Bronchial epithelial cell (primary cell): ENCODE measurements around the gene EML3. TPM values are rescaled to one million over a fixed set of nuclear protein-coding genes. Genes with fewer than 3 reads are reported as not detected.

Experiments
- DNase-seq: peaks from one replicate; pipeline ENCODE4 v3.0.0-alpha.2; 2010; ENCODE audit warnings: low read depth
- FAIRE-seq: peaks from 2 replicates; lab custom pipeline; 2011; peaks lifted over from hg19 to GRCh38; lab: Jason Lieb, UNC
- H3K27me3 ChIP-seq: 2 replicates; pipeline ENCODE4 v1.5.1; 2011; ENCODE audit warnings: low read length; ENCODE audit not compliant: control insufficient read depth, insufficient read depth
- H3K36me3 ChIP-seq: 2 replicates; pipeline ENCODE4 v1.5.1; 2011; ENCODE audit warnings: low read length; ENCODE audit not compliant: control insufficient read depth, insufficient read depth
- H3K4me3 ChIP-seq: 2 replicates; pipeline ENCODE4 v1.5.1; 2011; ENCODE audit warnings: mild to moderate bottlenecking, low read depth, low read length, control low read depth
- total RNA-seq: library from RNA; depleted of rRNA; stranded (reverse); fragments of >200 nt; gene quantifications from 2 replicates; pipeline ENCODE4 v1.2.1, GENCODE V29; 2014
- TF ChIP-seq, protein P1 (sequence below): IDR thresholded peaks from 2 replicates; pipeline ENCODE4 v1.5.1; 2011; ENCODE audit warnings: mild to moderate bottlenecking, moderate library complexity, low read length, control low read depth, inconsistent platforms; ENCODE audit not compliant: insufficient read depth, severe bottlenecking

Gene EML3
- total RNA-seq, 1 donor from 2014 or later: 10.0 TPM

DNA sequence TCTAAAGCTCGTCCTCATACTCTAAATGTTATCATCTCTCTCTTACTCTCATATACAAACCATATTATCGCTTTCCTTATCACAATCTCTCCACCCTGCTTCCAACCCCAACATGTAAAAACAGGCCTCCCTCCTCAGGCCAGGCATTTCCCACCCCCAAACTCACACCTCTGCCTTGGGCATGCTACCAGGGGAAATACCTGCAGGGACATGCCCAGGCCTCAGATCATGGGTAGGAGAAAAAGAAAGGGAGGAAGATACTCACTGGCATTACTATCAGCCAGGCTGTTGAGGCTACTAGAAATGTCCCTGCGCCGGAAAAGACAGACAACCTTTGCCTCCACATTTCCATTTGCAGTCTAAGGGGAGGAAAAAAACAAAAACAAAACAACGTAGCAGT, 12.7 kb downstream of the EML3 start:
- peak; percentile 97 for DNase-seq
- Histone ChIP-seq H3K36me3 (peaks cover 19% of the 10 kb centered on the region), H3K4me3 (peak overlapping the region; percentile 91), H3K27me3 (no peaks in the 10 kb centered on the region)
- TF ChIP-seq, protein P1, sequence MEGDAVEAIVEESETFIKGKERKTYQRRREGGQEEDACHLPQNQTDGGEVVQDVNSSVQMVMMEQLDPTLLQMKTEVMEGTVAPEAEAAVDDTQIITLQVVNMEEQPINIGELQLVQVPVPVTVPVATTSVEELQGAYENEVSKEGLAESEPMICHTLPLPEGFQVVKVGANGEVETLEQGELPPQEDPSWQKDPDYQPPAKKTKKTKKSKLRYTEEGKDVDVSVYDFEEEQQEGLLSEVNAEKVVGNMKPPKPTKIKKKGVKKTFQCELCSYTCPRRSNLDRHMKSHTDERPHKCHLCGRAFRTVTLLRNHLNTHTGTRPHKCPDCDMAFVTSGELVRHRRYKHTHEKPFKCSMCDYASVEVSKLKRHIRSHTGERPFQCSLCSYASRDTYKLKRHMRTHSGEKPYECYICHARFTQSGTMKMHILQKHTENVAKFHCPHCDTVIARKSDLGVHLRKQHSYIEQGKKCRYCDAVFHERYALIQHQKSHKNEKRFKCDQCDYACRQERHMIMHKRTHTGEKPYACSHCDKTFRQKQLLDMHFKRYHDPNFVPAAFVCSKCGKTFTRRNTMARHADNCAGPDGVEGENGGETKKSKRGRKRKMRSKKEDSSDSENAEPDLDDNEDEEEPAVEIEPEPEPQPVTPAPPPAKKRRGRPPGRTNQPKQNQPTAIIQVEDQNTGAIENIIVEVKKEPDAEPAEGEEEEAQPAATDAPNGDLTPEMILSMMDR: no peak
- no peak for FAIRE-seq

DNA sequence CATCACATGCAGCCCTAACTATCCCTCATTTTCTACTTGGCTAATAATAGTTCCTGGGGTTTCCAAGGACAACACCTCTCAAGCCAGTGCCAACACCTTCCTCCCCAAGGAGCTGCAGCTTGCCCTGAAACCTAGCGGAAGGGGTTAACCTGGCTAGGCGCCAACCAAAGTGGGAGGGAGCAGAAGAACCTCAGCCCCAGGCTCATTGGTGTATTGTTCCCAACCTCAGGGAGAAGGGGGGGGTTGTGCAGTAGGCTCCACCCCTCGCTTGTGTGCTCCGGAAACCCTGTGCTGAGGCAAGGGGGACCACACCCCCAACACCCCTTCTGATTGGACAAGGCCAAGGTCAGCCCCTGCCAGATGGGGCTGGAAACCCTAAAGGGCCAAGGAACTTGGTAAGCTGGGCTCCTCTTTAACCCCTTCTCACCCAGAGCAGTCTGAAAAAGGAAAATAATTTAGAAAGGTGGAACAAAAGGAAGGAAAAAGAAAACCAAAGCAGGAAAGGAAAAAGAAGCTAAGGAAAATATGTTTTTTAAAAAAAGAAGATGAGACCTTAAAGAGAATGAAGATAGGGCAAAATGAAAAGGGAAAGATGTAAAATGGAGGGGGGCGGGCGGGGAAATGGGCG, 13.4 kb downstream of the EML3 start:
- peak; percentile 95 for DNase-seq
- Histone ChIP-seq H3K27me3 (no peaks in the 10 kb centered on the region), H3K36me3 (peaks cover 17% of the 10 kb centered on the region), H3K4me3 (peak overlapping the region; percentile 91)
- FAIRE-seq: no peak
- TF ChIP-seq, protein P1: no peak

DNA sequence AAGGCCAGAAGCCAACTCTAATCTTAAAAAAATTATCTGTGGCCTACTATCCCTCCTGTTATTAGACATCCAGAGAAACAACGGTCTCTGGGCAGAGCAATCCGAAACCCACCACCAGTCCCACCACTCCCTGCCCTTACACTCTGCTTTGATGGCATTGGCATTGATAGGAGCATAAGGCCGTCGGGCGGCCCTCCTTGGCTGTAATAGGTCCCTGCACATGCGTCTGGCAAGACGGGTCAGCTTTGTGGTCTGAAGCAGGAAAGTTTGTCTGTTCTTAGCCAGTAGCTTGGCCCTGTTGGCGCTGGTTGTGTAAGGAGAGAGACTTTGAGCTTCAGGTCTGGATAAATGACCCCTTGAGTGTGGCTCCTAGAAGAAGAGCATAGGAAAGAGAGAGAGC, 17.5 kb downstream of the EML3 start:
- H3K4me3 ChIP-seq: no peak overlapping the region
- TF ChIP-seq, protein P1: no peak
- DNase-seq (no peak), FAIRE-seq (no peak)
- no peaks in the 10 kb centered on the region for H3K27me3 ChIP-seq
- H3K36me3 ChIP-seq: peaks cover 22% of the 10 kb centered on the region

DNA sequence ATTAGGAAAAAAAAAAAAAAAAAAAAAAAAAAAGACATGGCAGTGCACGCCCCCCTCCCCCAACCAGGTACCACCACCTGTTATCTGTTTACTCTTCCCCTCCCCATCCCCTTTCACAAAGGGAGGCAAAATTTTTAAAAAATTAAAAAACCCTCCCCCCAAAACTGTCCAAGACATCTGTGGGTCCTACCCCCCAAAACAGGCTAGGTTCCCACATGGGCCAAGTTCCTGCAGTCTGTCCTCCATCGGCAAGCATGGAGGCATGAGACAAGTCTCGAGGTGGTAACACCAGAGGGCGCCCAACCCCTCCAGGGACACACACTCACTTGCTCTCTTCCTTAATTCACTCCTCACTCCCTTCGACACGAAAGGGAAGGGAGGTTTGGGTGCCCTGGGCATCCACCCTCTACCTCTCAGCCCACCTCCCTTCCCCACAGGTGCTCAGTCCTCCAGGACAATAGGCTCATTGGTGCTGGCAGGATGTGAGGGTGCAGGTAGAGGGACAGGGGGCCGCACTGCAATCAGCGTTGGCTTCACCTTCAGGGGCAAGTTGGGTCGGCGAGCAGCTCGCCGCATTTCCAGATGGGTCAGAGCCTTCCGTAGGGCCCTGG, 19.0 kb downstream of the EML3 start:
- DNase-seq (peak; percentile 70), FAIRE-seq (no peak)

DNA sequence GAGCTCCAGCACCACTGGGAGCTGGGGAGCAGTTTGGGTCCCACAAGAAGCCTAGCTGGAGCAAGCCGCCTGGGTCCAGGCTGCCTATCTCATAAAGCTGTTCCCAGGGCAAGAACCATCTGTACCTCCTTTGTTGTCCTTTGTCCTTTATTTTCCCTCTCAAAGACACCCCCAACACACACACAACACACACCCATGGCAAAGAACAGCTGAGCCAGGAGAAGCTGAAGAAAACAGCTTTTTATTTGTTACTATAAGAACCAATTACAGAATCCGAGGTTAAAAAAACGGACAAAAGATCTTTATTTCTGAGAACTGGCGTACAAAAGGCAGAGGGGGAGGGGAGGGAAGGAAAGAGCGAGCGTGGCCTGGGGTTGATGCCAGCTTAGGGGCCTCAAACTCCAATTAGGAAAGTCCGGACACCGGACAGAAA, 19.6 kb downstream of the EML3 start:
- peaks cover 21% of the 10 kb centered on the region for H3K36me3 ChIP-seq
- TF ChIP-seq, protein P1: no peak

More for the DNA sequence above, 19.0 kb downstream of the EML3 start:
- no peak overlapping the region for H3K4me3 ChIP-seq
- peaks cover 23% of the 10 kb centered on the region for H3K36me3 ChIP-seq
- H3K27me3 ChIP-seq: no peaks in the 10 kb centered on the region
- TF ChIP-seq, protein P1: peak; percentile 86

More for the DNA sequence above, 19.6 kb downstream of the EML3 start:
- FAIRE-seq (no peak), DNase-seq (no peak)
- Histone ChIP-seq H3K4me3 (no peak overlapping the region), H3K27me3 (no peaks in the 10 kb centered on the region)
